NCI-H524 (cell line): ENCODE data around the gene OR2AT4.
"Not testable (repeated sequence)": the region's sequence is repeated elsewhere in the genome, so short reads cannot be mapped to it uniquely, and the experiment has no call there.

Experiments
- DNase-seq, 2 experiments: peaks; one replicate each; lab custom pipeline; 2025; lab: John Stamatoyannopoulos, UW

Gene OR2AT4

DNA sequence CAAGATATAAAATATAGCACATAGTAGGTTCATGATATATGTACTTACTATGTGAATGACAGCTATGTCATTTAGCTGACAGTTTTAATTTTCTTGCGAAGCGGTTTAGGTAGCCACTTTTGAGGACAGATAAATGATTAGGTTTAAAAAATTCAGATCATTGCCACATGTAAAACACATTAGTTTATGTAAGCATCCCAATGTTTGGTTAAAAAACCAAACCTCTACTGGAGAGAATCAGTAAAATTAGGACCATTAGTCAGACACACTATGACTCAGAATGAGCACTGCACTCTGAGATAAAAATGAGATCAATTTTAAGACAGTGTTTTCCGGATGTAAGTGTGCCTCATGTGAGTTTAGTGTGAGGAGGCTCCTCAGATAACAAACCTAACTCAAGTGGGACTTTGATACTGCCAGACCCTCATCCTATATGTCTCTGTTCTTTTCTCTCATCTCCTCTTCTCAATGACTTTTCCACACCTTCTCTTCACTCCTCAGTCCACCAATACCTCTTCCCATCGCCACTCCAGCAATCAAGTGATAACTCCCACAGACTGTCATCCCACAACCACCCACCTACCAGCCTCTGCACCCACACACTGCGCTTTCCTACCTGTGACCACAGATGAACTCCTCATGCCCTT lies 6.8 kb upstream of the OR2AT4 start:
- DNase-seq, result no peak

DNA sequence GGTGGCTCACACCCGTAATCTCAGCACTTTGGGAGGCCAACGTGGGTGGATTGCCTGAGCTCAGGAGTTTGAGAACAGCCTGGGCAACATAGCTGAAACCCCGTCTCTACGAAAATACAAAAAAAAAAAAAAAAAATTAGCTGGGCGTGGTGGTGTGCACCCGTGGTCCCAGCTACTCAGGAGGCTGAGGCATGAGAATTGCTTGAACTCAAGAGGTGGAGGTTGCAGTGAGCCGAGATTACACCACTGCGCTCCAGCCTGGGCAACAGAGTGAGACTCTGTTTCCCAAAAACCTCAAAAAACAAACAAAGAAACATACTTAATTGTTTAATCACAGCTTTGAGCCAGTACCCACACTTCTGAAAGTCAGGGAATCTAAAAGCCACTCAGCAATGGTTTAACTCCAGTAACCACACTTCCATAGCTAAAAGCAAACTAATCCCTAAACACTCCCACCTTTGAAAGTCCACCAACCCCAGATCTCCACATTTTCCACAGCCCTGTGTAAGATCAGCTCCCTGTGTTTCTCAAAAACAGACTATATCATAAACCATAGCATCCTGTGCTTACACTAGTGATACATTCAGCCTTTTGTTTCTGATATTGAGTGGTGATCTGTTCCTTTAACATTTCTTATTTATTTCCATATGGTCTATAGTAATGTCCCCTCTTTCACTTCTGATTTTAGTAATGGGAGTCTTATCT lies 4.9 kb upstream of the OR2AT4 start:
- no peak for DNase-seq

- DNase-seq, result no peak
Observed at GRCh38 chr11:75100314-75100713, 3.6 kb upstream of the OR2AT4 start.

- no peak for DNase-seq
Observed at GRCh38 chr11:75099635-75100034, 3.0 kb upstream of the OR2AT4 start.

GRCh38 chr11:75098835-75099439 lies 2.3 kb upstream of the OR2AT4 start:
- DNase-seq, result not testable (repeated sequence)

DNA sequence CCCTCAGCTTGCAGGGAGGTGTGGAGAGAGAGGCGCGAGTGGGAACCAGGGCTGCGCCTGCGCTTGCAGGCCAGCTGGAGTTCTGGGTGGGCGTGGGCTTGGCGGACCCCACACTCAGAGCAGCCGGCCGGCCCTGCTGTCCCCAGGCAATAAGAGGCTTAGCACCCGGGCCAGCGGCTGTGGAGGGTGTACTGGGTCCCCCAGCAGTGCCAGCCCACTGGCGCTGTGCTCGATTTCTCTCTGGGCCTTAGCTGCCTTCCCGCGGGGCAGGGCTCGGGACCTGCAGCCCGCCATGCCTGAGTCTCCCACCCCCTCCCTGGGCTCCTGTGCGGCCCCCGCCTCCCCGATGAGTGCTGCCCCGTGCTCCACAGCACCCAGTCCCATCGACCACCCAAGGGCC lies 1.5 kb upstream of the OR2AT4 start:
- DNase-seq, result not testable (repeated sequence)

GRCh38 chr11:75097173-75097557 lies 489 bp upstream of the OR2AT4 start:
- DNase-seq, result no peak

GRCh38 chr11:75094382-75094781 lies 2.3 kb downstream of the OR2AT4 start:
- not testable (repeated sequence) for DNase-seq

- no peak for DNase-seq
Observed at GRCh38 chr11:75090671-75091177, 6.0 kb downstream of the OR2AT4 start.

DNA sequence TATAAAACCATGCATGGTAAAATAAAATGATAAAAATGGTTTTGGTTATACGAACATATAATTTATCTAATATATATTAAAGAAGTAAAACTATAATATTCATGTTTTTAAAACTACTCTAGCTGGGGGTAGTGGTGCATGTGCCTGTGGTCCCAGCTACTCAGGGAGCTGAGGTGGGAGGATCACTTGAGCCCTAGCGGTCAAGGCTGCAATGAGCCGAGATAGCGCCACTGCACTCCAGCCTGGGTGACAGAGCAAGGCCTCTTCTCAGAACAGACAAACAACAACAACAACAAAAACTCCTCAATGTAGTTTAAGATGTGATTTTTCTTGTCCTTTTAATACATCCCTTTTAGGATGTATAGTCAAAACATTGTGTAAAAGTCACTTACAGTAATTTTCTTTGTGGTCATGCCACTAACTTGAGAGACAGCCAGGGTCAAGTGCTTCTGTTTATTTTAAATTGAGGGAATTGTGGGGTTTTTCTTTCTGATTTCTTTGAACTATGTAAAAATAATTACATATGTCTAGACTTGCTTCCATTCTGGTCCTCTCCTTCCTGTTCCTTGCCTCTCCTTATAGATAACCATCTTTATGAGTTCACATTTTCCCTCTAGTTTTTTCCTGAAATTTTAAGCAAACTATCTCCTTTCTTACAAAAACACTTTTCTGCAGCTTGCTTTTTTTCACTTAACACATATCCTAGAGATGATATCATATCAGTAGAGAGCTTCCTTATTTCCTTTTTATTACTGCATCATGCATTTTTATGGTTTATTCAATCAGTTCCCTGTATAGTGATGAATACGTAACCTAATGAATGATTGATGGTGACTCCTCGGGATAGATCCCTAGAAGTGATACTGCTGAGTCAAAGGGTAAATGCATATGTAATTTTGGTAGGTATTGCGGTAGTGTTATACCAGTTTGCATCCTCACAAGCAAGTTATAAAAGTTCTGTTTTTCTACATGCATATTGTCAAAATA lies 9.1 kb downstream of the OR2AT4 start:
- DNase-seq, result no peak

- DNase-seq, result no peak
Observed at GRCh38 chr11:75084883-75085282, 11.8 kb downstream of the OR2AT4 start.

DNA sequence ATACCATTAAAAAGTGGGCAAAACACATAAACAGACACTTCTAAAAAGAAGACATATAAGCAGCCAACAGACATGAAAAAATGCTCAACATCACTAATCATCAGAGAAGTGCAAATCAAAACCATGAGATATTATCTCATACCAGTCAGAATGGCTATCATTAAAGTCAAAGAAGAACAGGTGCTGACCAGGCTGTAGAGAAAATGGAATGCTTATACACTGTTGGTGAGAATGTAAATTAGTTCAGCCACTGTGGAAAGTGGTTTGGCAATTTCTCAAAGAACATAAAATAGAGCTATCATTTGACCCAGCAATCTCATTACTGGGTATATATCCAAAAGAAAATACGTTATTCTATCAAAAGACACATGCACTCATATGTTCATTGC lies 13.5 kb downstream of the OR2AT4 start:
- no peak for DNase-seq

GRCh38 chr11:75082601-75083216 lies 14.0 kb downstream of the OR2AT4 start:
- DNase-seq, result no peak

- no peak for DNase-seq
Observed at GRCh38 chr11:75079546-75079945, 17.1 kb downstream of the OR2AT4 start.

DNA sequence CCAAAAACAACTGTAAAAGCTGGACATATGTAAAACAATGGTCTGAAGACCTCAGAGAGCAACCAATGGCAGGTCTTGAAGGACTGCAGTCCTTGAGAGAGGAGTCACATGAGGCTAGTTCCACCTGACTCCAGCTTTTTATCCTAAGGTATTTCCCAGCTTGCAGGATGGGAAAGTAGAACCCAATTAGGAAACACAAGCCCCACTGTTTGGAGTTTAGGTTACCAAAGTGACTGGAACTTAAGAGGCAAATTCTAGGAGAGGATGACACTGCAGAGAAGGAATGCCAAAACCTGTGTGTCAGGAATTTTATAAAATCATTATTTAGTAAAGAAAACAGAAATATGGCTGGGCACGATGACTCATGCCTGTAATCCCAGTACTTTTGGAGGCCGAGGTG lies 18.4 kb downstream of the OR2AT4 start:
- no peak for DNase-seq

GRCh38 chr11:75077316-75077715 lies 19.4 kb downstream of the OR2AT4 start:
- no peak for DNase-seq

DNA sequence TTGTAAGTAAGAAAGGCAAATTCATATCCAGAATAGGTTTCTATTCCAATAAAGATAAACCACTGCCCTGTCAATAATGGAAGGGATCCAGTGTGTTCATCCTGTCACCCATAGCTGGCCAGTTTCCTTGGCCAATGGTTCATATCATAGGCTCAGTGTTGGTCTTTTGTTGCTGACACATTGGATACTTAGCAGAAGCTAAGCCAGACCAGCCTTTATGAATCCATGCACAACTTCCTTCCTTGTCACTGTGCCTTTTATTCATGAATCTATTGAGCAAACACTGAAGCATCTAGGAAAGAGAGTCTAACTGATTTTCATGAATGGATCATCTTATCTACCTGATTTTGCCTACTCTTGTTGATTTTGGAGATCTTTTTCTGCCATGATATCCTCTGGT lies 20.0 kb downstream of the OR2AT4 start:
- no peak for DNase-seq

DNA sequence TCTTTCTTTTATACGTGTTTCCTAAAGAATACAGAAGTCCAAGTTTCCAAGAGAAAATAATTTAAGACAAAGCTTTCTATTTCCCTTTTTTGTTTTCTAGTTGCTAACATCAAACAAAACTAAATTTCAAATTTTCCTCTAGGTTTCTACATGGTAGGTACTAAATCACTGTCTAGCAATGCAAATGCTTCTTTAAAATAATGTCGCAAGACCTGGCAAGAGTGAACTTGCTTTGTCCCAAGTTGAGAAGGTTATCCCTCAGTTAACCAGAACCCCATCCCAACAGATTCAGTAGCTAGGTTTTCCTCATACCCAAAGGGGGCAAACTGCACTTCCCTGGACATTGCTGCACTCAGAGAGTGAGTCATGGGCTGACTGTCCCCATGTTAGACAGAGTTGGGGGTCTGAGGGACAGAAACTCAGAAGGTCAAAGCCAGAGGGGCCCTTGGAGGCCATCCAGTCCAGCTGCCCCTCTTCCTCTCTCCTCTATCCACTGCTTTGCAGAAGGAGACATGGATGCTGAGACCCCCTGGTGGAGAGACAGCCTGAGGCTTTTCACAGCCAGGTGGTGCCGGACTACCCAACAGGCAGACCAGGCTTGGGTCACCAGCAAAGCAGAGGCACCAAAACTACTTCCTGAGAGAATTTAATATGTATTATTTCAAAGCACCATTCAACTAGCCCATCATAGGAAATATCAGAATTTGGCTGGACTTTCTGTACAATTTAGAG lies 23.1 kb downstream of the OR2AT4 start:
- DNase-seq, result no peak

DNA sequence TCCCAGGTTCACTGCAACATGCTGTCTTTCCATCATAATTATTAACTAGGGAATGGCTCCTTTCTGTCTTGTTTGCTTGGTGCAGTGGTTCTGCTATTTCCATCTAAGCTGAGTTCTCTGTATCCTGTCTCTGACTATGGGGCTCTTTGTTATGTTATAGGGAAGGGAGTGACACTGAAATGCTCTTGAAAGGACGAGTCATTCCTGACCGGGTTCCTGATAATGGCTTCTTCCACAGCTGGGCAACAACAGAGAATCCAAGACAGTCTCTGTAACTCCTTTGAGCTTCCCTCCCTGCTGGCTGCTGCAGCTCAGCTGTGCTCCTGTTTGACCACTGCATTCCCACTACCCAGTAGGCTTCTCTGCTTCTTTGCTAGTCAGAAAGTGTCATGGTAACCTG lies 24.1 kb downstream of the OR2AT4 start:
- no peak for DNase-seq

DNA sequence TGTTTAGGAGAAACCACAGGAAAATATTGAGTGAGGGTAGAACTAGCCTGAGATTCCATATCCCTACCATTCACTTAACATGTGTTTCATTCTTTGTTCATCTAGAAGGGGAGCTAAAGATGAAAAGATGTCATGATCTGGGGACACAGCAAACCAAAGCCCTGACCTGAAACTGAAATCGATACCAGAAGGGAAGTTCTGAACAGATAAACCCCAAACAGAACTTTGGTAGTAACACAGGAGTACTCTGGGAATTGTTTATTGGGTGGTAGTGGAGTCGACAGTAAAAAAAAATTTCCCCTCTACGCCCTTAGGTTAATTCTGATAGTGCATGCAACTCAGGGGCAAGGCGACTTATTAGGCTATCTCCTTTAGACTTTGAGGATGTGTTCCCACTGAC lies 27.2 kb downstream of the OR2AT4 start:
- DNase-seq, result no peak

DNA sequence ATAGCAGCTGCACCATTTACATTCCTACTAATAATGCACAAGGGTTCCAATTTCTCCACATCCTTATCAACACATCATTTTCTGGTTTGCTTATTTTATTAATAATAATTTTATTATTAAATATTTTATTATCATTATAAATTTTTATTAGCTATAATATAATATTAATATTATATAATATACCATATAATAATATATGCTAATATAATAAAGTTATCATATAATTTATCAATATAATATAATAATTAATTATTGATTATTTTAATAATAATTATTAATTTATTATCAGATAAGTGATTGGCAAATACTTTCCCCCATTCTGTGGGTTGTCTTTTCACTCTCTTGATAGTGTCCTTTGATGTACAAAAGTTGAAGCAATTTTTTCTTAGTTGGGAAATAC lies 27.7 kb downstream of the OR2AT4 start:
- DNase-seq, result no peak
